GM12878 (cell line): ENCODE data around the gene MPC1. TPM values are rescaled to one million over a fixed set of nuclear protein-coding genes. Genes with fewer than 3 reads are reported as not detected.

Experiments
- ATAC-seq: fragments of 200-7000 bp; cut with Tn5 transposase; 3 replicates; pipeline ENCODE4 v1.9.1; 2020; ENCODE audit warnings: mild to moderate bottlenecking, moderate library complexity
- BruUV-seq: library from RNA; stranded (reverse); fragments of 400-500 nt; replicated peaks from 2 replicates; lab custom pipeline; 2021; lab: Mats Ljungman, UMichigan
- CTCF ChIA-PET: fragments of 300-600 bp; sonication (Branson Sonifier 250); formaldehyde crosslinking; extraction: SDS; loops from one replicate; lab custom pipeline; 2021; ENCODE audit warnings: inconsistent platforms; lab: Yijun Ruan, JAX
- POLR2A ChIA-PET: fragments of 350-600 bp; formaldehyde crosslinking; extraction: SDS; loops from one replicate; lab custom pipeline; 2021; ENCODE audit warnings: inconsistent platforms; lab: Charles Lee
- RAD21 ChIA-PET: fragments of 300-600 bp; sonication (Branson Sonifier 250); formaldehyde crosslinking; loops from one replicate; lab custom pipeline; 2023; ENCODE audit warnings: antibody characterized with exemption; ENCODE audit not compliant: unreplicated experiment; lab: Charles Lee
- SMC1A ChIA-PET: fragments of 300-600 bp; sonication (Branson Sonifier 250); formaldehyde crosslinking; loops from one replicate; lab custom pipeline; 2023; ENCODE audit not compliant: unreplicated experiment, uncharacterized antibody; lab: Charles Lee
- DNase-seq: peaks from one replicate; pipeline ENCODE4 v3.0.0-alpha.2; 2011; ENCODE audit warnings: low read depth, low spot score
- FAIRE-seq: peaks from 3 replicates; lab custom pipeline; 2011; peaks lifted over from hg19 to GRCh38; lab: Jason Lieb, UNC
- H2AFZ ChIP-seq: 2 replicates; pipeline ENCODE4 v1.6.0; 2011; ENCODE audit warnings: low read depth, low read length, control low read depth; ENCODE audit not compliant: control insufficient read depth
- H3K27ac ChIP-seq: 2 replicates; pipeline ENCODE4 v1.5.1; 2011; ENCODE audit warnings: control low read depth; ENCODE audit not compliant: control insufficient read depth, insufficient read depth
- H3K27me3 ChIP-seq, 2 experiments: replicated peaks in 1 of 2; 2 replicates each; pipeline versions ENCODE4 v1.6.0 to v1.6.1; 2011; ENCODE audit warnings: low read length in 1 of 2; ENCODE audit not compliant: control insufficient read depth in 2 of 2, insufficient read depth in 2 of 2
- H3K36me3 ChIP-seq, 2 experiments: 2 replicates each; pipeline ENCODE4 v1.5.1; 2011; ENCODE audit warnings: low read length in 1 of 2; ENCODE audit not compliant: control insufficient read depth in 2 of 2, insufficient read depth in 2 of 2
- H3K4me1 ChIP-seq: 2 replicates; pipeline ENCODE4 v1.6.1; 2011; ENCODE audit warnings: mild to moderate bottlenecking, low read length, moderate library complexity, mixed read lengths; ENCODE audit not compliant: control insufficient read depth, insufficient read depth
- H3K4me2 ChIP-seq: 2 replicates; pipeline ENCODE4 v1.6.0; 2011; ENCODE audit warnings: control low read depth; ENCODE audit not compliant: control insufficient read depth, insufficient read depth
- H3K4me3 ChIP-seq: fragments of 200-600 bp; sonication (generic); 2 replicates; pipeline ENCODE4 v1.5.1; 2016
- H3K79me2 ChIP-seq: 2 replicates; pipeline ENCODE4 v1.6.0; 2011; ENCODE audit warnings: low read length; ENCODE audit not compliant: control insufficient read depth, insufficient read depth
- H3K9ac ChIP-seq: 2 replicates; pipeline ENCODE4 v1.8.0; 2011; ENCODE audit warnings: low read length, control low read depth, mixed read lengths; ENCODE audit not compliant: control insufficient read depth, insufficient read depth
- H3K9me3 ChIP-seq: replicated peaks from 3 replicates; pipeline ENCODE4 v1.5.1; 2011; ENCODE audit warnings: mild to moderate bottlenecking, low read length; ENCODE audit not compliant: control insufficient read depth, insufficient read depth
- H4K20me1 ChIP-seq: 2 replicates; pipeline ENCODE4 v1.6.0; 2011; ENCODE audit not compliant: control insufficient read depth, insufficient read depth
- BCL3 ChIP-seq: IDR thresholded peaks from 2 replicates; pipeline ENCODE4 v1.6.1; 2011; ENCODE audit warnings: borderline replicate concordance, low read depth, mild to moderate bottlenecking, moderate library complexity, low read length; ENCODE audit not compliant: insufficient read depth, poor library complexity, severe bottlenecking
- DPF2 ChIP-seq: fragments of 450-650 bp; IDR thresholded peaks from 2 replicates; pipeline ENCODE4 v1.6.1; 2017; ENCODE audit warnings: mild to moderate bottlenecking
- FOXM1 ChIP-seq: IDR thresholded peaks from 2 replicates; pipeline ENCODE4 v1.6.1; 2012; ENCODE audit warnings: low read depth, mild to moderate bottlenecking, inconsistent platforms, low read length, moderate library complexity
- NFIC ChIP-seq: IDR thresholded peaks from 2 replicates; pipeline ENCODE4 v1.6.1; 2012; ENCODE audit warnings: low read depth, mild to moderate bottlenecking, inconsistent platforms, low read length, moderate library complexity
- PKNOX1 ChIP-seq: fragments of 450-650 bp; IDR thresholded peaks from 2 replicates; pipeline ENCODE4 v1.6.1; 2016; ENCODE audit warnings: mild to moderate bottlenecking
- POLR2A ChIP-seq: IDR thresholded peaks from 2 replicates; pipeline ENCODE4 v1.6.1; 2011; ENCODE audit warnings: low read depth, mild to moderate bottlenecking, low read length
- SMAD1 ChIP-seq: fragments of 450-650 bp; IDR thresholded peaks from 2 replicates; pipeline ENCODE4 v1.6.1; 2018; ENCODE audit warnings: mild to moderate bottlenecking, low read depth; ENCODE audit not compliant: partially characterized antibody
- SPI1 ChIP-seq: IDR thresholded peaks from 2 replicates; pipeline ENCODE4 v1.6.1; 2011; ENCODE audit warnings: low read depth, mild to moderate bottlenecking, low read length, moderate library complexity, borderline replicate concordance; ENCODE audit not compliant: insufficient read depth
- SUPT20H ChIP-seq: IDR thresholded peaks from 2 replicates; pipeline ENCODE4 v1.6.1; 2011; ENCODE audit warnings: low read depth, mild to moderate bottlenecking, low read length, moderate library complexity, borderline replicate concordance; ENCODE audit not compliant: control insufficient read depth
- ZSCAN29 ChIP-seq: fragments of 450-650 bp; IDR thresholded peaks from 2 replicates; pipeline ENCODE4 v1.6.1; 2017; ENCODE audit warnings: mild to moderate bottlenecking, moderate library complexity
- WGBS: methylation state at CpG from one replicate; pipeline ENCODE4 v1.1.6; 2016; ENCODE audit warnings: low lambda C conversion rate; ENCODE audit not compliant: insufficient replicate concordance, insufficient coverage; ENCODE audit errors: missing lambda C conversion rate; 5-methylcytosine and 5-hydroxymethylcytosine counted together
- in situ Hi-C: fragments of 300-500 bp; cut with MboI; formaldehyde crosslinking; loops from 9 replicates; pipeline ENCODE4 v1.14.3; 2018; ENCODE audit warnings: mixed read lengths
- intact Hi-C: fragments of 100-400 bp; cut with micrococcal nuclease; formaldehyde crosslinking; loops from one replicate; pipeline ENCODE4 v1.14.2; 2022; ENCODE audit not compliant: unreplicated experiment
- polyA plus RNA-seq, 11 experiments: library from polyadenylated mRNA; depleted of rRNA in 4 of 11; unstranded in 6 of 11; stranded (reverse) in 5 of 11; fragments of >200 nt; fragmentation: Nextera tagmentation in 4 of 11; fragmentation: Illumina TruSeq in 1 of 11; extraction: Ambion mirVana in 4 of 11; extraction: Trizol in 1 of 11; gene quantifications; 1 replicate in 1 of 11; 2 replicates in 10 of 11; pipeline versions ENCODE4 v1.2.1 to v1.2.3, GENCODE V29; 2011 to 2016; ENCODE audit warnings: inconsistent platforms in 2 of 11, missing spikeins in 2 of 11, low read depth in 1 of 11
- total RNA-seq, 4 experiments: library from RNA; depleted of rRNA in 3 of 4; stranded (reverse); fragments of >200 nt in 3 of 4; fragmentation: Illumina TruSeq in 1 of 4; extraction: Trizol in 1 of 4; gene quantifications; 2 replicates each; pipeline versions ENCODE4 v1.2.1 to v1.2.3, GENCODE V29; 2013 to 2021
- TF ChIP-seq, protein P1 (sequence below): fragments of 450-650 bp; IDR thresholded peaks from 2 replicates; pipeline ENCODE4 v1.6.1; 2014; ENCODE audit warnings: mild to moderate bottlenecking

MPC1 gene
- total and polyA plus RNA-seq, 10 of the 15 experiments (the other 5 are each of a cell fraction or from before 2014, with no cell fraction given), result 53.2 to 177 (median 78.8) TPM

DNA sequence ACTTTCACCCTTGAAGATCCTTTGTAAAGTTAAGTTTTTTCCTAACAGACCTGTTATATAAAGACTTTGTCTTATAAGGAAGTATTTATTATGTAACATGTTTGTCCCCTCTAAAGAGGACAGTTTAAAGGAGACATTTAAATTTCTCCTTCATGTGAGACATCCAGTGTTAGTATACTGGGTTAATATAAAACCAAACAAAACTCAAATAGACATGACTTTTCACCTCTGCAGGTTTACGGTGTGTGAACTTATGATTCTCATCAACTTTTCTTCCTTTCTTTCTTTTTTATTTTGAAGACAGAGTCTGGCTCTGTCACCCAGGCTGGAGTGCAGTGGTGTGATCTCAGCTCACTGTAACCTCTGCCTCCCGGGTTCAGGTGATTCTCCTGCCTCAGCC is 17.4 kb upstream of the MPC1 start:
- Histone ChIP-seq H3K79me2 (no peaks in the 10 kb centered on the region), H3K36me3 (no peaks in the 10 kb centered on the region), H3K9ac (no peak overlapping the region), H3K9me3 (no peaks in the 10 kb centered on the region), H3K4me2 (no peak overlapping the region), H3K27ac (no peak overlapping the region)
- intact Hi-C loops, result loop anchor here (1.0 to 10.0 kb wide), 4 partner anchors 87 to 513 kb away; no protein-coding TSS in a partner anchor
- no peak for FAIRE-seq
- no peak for DNase-seq
- ChIA-PET SMC1A (interaction anchor here (0.6 to 5.5 kb wide), 24 partner anchors 8 to 149 kb away, joined by 3 to 72 read pairs (median 5); partner anchors contain the start of gene PRR18), POLR2A (interaction anchor here (0.6 to 1.4 kb wide), 4 partner anchors 8 to 92 kb away, joined by 3 to 10 read pairs (median 3); partner anchors contain the start of gene PRR18)
- WGBS, result 72% methylated on average over 2 of the region's 2 CpGs
- ATAC-seq, result no peak
- in situ Hi-C loops, result loop anchor here (10.0 kb wide), 1 partner anchor 515 kb away; no protein-coding TSS in a partner anchor
- no peak for TF ChIP-seq POLR2A
- TF ChIP-seq, protein P1, sequence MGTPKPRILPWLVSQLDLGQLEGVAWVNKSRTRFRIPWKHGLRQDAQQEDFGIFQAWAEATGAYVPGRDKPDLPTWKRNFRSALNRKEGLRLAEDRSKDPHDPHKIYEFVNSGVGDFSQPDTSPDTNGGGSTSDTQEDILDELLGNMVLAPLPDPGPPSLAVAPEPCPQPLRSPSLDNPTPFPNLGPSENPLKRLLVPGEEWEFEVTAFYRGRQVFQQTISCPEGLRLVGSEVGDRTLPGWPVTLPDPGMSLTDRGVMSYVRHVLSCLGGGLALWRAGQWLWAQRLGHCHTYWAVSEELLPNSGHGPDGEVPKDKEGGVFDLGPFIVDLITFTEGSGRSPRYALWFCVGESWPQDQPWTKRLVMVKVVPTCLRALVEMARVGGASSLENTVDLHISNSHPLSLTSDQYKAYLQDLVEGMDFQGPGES, result no peak
- TF ChIP-seq ZSCAN29, result no peak
- no peak for TF ChIP-seq SMAD1
- no peak for TF ChIP-seq SUPT20H
- TF ChIP-seq NFIC, result no peak
- TF ChIP-seq SPI1, result no peak
- TF ChIP-seq DPF2, result no peak
- TF ChIP-seq BCL3, result no peak
- TF ChIP-seq PKNOX1, result no peak
- no peak for TF ChIP-seq FOXM1
- TF ChIP-seq, all 136 proteins: peak for 0
- ChIA-PET RAD21 (interaction anchor here (0.8 to 5.3 kb wide), 21 partner anchors 8 to 247 kb away, joined by 3 to 165 read pairs (median 5); partner anchors contain the start of gene PRR18), CTCF (interaction anchor here (0.5 to 12.2 kb wide), 38 partner anchors 10 to 898 kb away, joined by 3 to 317 read pairs (median 4); partner anchors contain the start of genes PRR18 and RPS6KA2)
- Histone ChIP-seq H2AFZ (no peak overlapping the region), H4K20me1 (no peaks in the 10 kb centered on the region), H3K27me3 (no peaks in the 10 kb centered on the region), H3K4me1 (no peaks in the 10 kb centered on the region), H3K4me3 (no peak overlapping the region)
- BruUV-seq, result no TSS peak
